Endothelial cell of umbilical vein (primary cell): ENCODE data around the gene PKD1. TPM values are rescaled to one million over a fixed set of nuclear protein-coding genes. Genes with fewer than 3 reads are reported as not detected.

ENCODE experiments used
- BruUV-seq: library from RNA; stranded (reverse); fragments of 400-500 nt; replicated peaks from 2 replicates; lab custom pipeline; 2021; lab: Mats Ljungman, UMichigan
- CTCF ChIA-PET: fragments of 300-600, 350-600 bp; sonication (Branson Sonifier 250); formaldehyde crosslinking; loops from one replicate; lab custom pipeline; 2021; ENCODE audit warnings: antibody characterized with exemption, inconsistent platforms; lab: Charles Lee
- POLR2A ChIA-PET: fragments of 300-600, 350-600 bp; sonication (Branson Sonifier 250); formaldehyde crosslinking; loops from one replicate; lab custom pipeline; 2021; ENCODE audit warnings: antibody characterized with exemption, inconsistent platforms; lab: Charles Lee
- DNase-seq: peaks from one replicate; pipeline ENCODE4 v3.0.0-alpha.2; 2011; ENCODE audit warnings: low read depth, low spot score
- FAIRE-seq: peaks from 2 replicates; lab custom pipeline; 2011; peaks lifted over from hg19 to GRCh38; lab: Jason Lieb, UNC
- H2AFZ ChIP-seq: 2 replicates; pipeline ENCODE4 v1.6.0; 2012; ENCODE audit warnings: low read depth, low read length, control low read depth, inconsistent platforms
- H3K27ac ChIP-seq: 2 replicates; pipeline ENCODE4 v1.5.1; 2011; ENCODE audit warnings: low read depth, mild to moderate bottlenecking, control low read depth, low read length, moderate library complexity; ENCODE audit not compliant: insufficient read depth
- H3K27me3 ChIP-seq, 2 experiments: 2 replicates each; pipeline versions ENCODE4 v1.6.0 to v1.6.1; 2011; ENCODE audit warnings: low read length in 2 of 2, mixed read lengths in 1 of 2; ENCODE audit not compliant: control insufficient read depth in 2 of 2, insufficient read depth in 2 of 2
- H3K36me3 ChIP-seq, 2 experiments: 2 replicates in 1 of 2; 3 replicates in 1 of 2; pipeline ENCODE4 v1.5.1; 2011; ENCODE audit warnings: low read length in 2 of 2, mild to moderate bottlenecking in 1 of 2, moderate library complexity in 1 of 2; ENCODE audit not compliant: control insufficient read depth in 2 of 2, insufficient read depth in 2 of 2; ENCODE audit errors: extremely low read depth in 1 of 2
- H3K4me1 ChIP-seq: 3 replicates; pipeline ENCODE4 v1.5.1; 2011; ENCODE audit warnings: mild to moderate bottlenecking, low read length; ENCODE audit not compliant: control insufficient read depth, insufficient read depth; ENCODE audit errors: extremely low read depth
- H3K4me2 ChIP-seq: 2 replicates; pipeline ENCODE4 v1.6.1; 2011; ENCODE audit warnings: low read length, control low read depth, mixed read lengths; ENCODE audit not compliant: insufficient read depth
- H3K4me3 ChIP-seq, 3 experiments: fragments of 200-600 bp in 1 of 3; sonication (generic), shearing (Covaris generic) in 1 of 3; replicated peaks in 1 of 3; 2 replicates each; pipeline ENCODE4 v1.5.1; 2011 to 2016; ENCODE audit warnings: control low read depth in 3 of 3, low read length in 3 of 3, mild to moderate bottlenecking in 2 of 3, inconsistent platforms in 1 of 3, low read depth in 1 of 3, moderate library complexity in 1 of 3; ENCODE audit not compliant: insufficient read depth in 1 of 3
- H3K79me2 ChIP-seq: 2 replicates; pipeline ENCODE4 v1.6.0; 2012; ENCODE audit warnings: low read length, inconsistent platforms; ENCODE audit not compliant: control insufficient read depth, insufficient read depth
- H3K9ac ChIP-seq: replicated peaks from 2 replicates; pipeline ENCODE3; 2011; ENCODE audit warnings: low read length, control low read depth; ENCODE audit not compliant: insufficient read depth; ENCODE audit errors: extremely low read depth
- H3K9me1 ChIP-seq: replicated peaks from 3 replicates; pipeline ENCODE4 v1.6.0; 2011; ENCODE audit warnings: mild to moderate bottlenecking, low read length; ENCODE audit not compliant: control insufficient read depth, insufficient read depth; ENCODE audit errors: extremely low read depth
- H3K9me3 ChIP-seq: replicated peaks from 2 replicates; pipeline ENCODE4 v1.5.1; 2012; ENCODE audit warnings: low read length, inconsistent platforms; ENCODE audit not compliant: control insufficient read depth, insufficient read depth
- H4K20me1 ChIP-seq: replicated peaks from 2 replicates; pipeline ENCODE3; 2011; ENCODE audit warnings: mild to moderate bottlenecking, low read length; ENCODE audit not compliant: control insufficient read depth, insufficient read depth; ENCODE audit errors: extremely low read depth
- CTCF ChIP-seq, 2 donors: IDR thresholded peaks; 1 replicate in 1 of 2; 2 replicates in 1 of 2; pipeline ENCODE4 v1.5.1; 2011; ENCODE audit warnings: low read length in 2 of 2, mild to moderate bottlenecking in 2 of 2, moderate library complexity in 2 of 2, control low read depth in 1 of 2, inconsistent platforms in 1 of 2, low read depth in 1 of 2; ENCODE audit not compliant: insufficient read depth in 1 of 2; ENCODE audit errors: extremely low read depth in 1 of 2
- EZH2 ChIP-seq: IDR thresholded peaks from 2 replicates; pipeline ENCODE4 v1.6.1; 2012; ENCODE audit warnings: borderline replicate concordance, low read depth, mild to moderate bottlenecking, moderate library complexity, low read length, inconsistent platforms; ENCODE audit not compliant: severe bottlenecking
- FOS ChIP-seq: IDR thresholded peaks from 2 replicates; pipeline ENCODE4 v1.6.1; 2011; ENCODE audit warnings: mild to moderate bottlenecking, low read length, moderate library complexity, borderline replicate concordance; ENCODE audit not compliant: insufficient read depth
- GATA2 ChIP-seq: IDR thresholded peaks from 2 replicates; pipeline ENCODE4 v1.7.0; 2011; ENCODE audit warnings: low read depth, mild to moderate bottlenecking, moderate library complexity, mixed read lengths, low read length; ENCODE audit not compliant: insufficient read length, insufficient read depth
- JUN ChIP-seq: IDR thresholded peaks from 2 replicates; pipeline ENCODE4 v1.6.1; 2011; ENCODE audit warnings: borderline replicate concordance, low read depth; ENCODE audit not compliant: insufficient read length, insufficient read depth
- MAX ChIP-seq: IDR thresholded peaks from 2 replicates; pipeline ENCODE4 v1.6.1; 2011; ENCODE audit not compliant: insufficient read depth, insufficient read length
- MYC ChIP-seq: IDR thresholded peaks from one replicate; pipeline ENCODE4 v1.6.1; 2011; ENCODE audit warnings: mild to moderate bottlenecking, low read depth, low read length
- POLR2A ChIP-seq: IDR thresholded peaks from 2 replicates; pipeline ENCODE4 v1.6.1; 2012; ENCODE audit warnings: low read depth, mild to moderate bottlenecking, control low read depth, low read length
- POLR2AphosphoS5 ChIP-seq: IDR thresholded peaks from 2 replicates; pipeline ENCODE4 v1.6.1; 2012; ENCODE audit warnings: low read depth, mild to moderate bottlenecking, control low read depth, low read length, moderate library complexity; ENCODE audit not compliant: insufficient read depth
- dilution Hi-C: fragments of 300-500 bp; cut with MboI; formaldehyde crosslinking; loops from one replicate; pipeline ENCODE4 v1.15.0; 2019; ENCODE audit warnings: low sequenced_read_pairs; ENCODE audit not compliant: extremely low pct_ligation_motif_present
- intact Hi-C: fragments of 100-400 bp; cut with micrococcal nuclease; formaldehyde crosslinking; loops from one replicate; pipeline ENCODE4 v1.10.0; 2022
- polyA plus RNA-seq, 4 experiments: library from polyadenylated mRNA; depleted of rRNA in 3 of 4; stranded (reverse) in 3 of 4; unstranded in 1 of 4; fragments of >200 nt; gene quantifications; 2 replicates each; pipeline versions ENCODE4 v1.2.1 to v1.2.3, GENCODE V29; 2011 to 2012; ENCODE audit warnings: missing spikeins in 1 of 4
- total RNA-seq: library from RNA; stranded (reverse); gene quantifications from 2 replicates; pipeline ENCODE4 v1.2.3, GENCODE V29; 2021

PKD1 gene
- total and polyA plus RNA-seq, 2 donors (not counting 3 experiments of a cell fraction or from before 2014, with no cell fraction given), result 52.5 to 102 TPM

- Histone ChIP-seq H3K36me3 (peaks cover 4 to 5% of the 10 kb centered on the region in 2 experiments), H3K4me1 (no peaks in the 10 kb centered on the region), H3K4me3 (no peak overlapping the region), H3K4me2 (no peak overlapping the region), H3K9me3 (no peaks in the 10 kb centered on the region), H3K27ac (no peak overlapping the region), H3K9me1 (no peaks in the 10 kb centered on the region), H3K79me2 (no peaks in the 10 kb centered on the region), H2AFZ (no peak overlapping the region), H3K27me3 (no peaks in the 10 kb centered on the region), H4K20me1 (no peaks in the 10 kb centered on the region), H3K9ac (no peak overlapping the region)
- BruUV-seq, result no TSS peak
- FAIRE-seq (no peak), DNase-seq (no peak)
- intact Hi-C loops (no loop called here), dilution Hi-C loops (no loop called here)
- ChIA-PET POLR2A (interaction anchor here (1.2 kb wide), 1 partner anchor 26 kb away, joined by 6 read pairs; the partner anchor contains the start of gene TRAF7), CTCF (no interaction called here)
- TF ChIP-seq EZH2, result no peak
- TF ChIP-seq MYC, result no peak
- no peak for TF ChIP-seq CTCF (IDR thresholded peaks at IDR 0.05; ENCODE audit: extremely low read depth in 1 of 2, insufficient read depth in 1 of 2, low read depth in 1 of 2, low read length in 2 of 2)
Measured at GRCh38 chr16:2180962-2181923, 45.5 kb upstream of the PKD1 start.

DNA sequence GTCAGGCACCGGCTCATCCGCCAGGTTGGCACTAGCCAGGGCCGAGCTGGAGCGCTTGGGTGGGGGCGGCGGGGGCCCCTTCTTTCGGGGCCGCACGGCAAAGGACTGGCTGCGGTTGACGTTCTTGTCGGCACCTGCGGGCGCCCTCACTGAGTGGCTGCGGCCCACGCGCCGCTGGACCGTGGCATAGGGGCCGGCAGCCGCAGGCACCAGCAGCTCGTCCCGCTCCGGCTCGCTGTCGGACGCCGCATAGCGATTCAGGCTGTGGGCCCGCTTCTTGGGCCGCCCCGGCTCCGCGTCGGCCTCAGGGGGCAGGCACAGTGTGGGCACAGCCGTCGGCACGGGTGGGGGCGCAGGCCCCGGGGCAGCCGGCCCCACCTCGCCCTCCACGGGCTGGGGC, 44.8 kb upstream of the PKD1 start:
- ChIA-PET POLR2A (no interaction called here), CTCF (no interaction called here)
- DNase-seq (no peak), FAIRE-seq (no peak)
- Histone ChIP-seq H3K4me2 (no peak overlapping the region), H3K4me1 (no peaks in the 10 kb centered on the region), H3K27ac (no peak overlapping the region), H3K4me3 (no peak overlapping the region), H4K20me1 (no peaks in the 10 kb centered on the region), H3K36me3 (peaks cover 11 to 13% of the 10 kb centered on the region in 2 experiments), H3K9me1 (no peaks in the 10 kb centered on the region), H3K27me3 (no peaks in the 10 kb centered on the region), H2AFZ (no peak overlapping the region), H3K9ac (no peak overlapping the region), H3K79me2 (no peaks in the 10 kb centered on the region), H3K9me3 (no peaks in the 10 kb centered on the region)
- intact Hi-C loops, result no loop called here
- BruUV-seq, result no TSS peak
- dilution Hi-C loops, result no loop called here
- TF ChIP-seq MAX (no peak), POLR2AphosphoS5 (no peak), GATA2 (no peak), CTCF (IDR thresholded peaks at IDR 0.05; ENCODE audit: extremely low read depth in 1 of 2, insufficient read depth in 1 of 2, low read depth in 1 of 2, low read length in 2 of 2) (no peak), FOS (no peak), POLR2A (no peak), JUN (no peak), EZH2 (no peak), MYC (no peak)
